Progenitor cell of endocrine pancreas (in vitro differentiated cells): ENCODE measurements around the gene CDHR3. TPM values are rescaled to one million over a fixed set of nuclear protein-coding genes. Genes with fewer than 3 reads are reported as not detected.
"Not testable (repeated sequence)": the region's sequence is repeated elsewhere in the genome, so short reads cannot be mapped to it uniquely, and the experiment has no call there.

Experiments
- DNase-seq: peaks from one replicate; pipeline ENCODE4 v3.0.0; 2021; ENCODE audit warnings: low spot score; ENCODE audit not compliant: unreplicated experiment
- H3K27ac Mint-ChIP-seq: 2 replicates; pipeline ENCODE4 v1.8.0; 2021; ENCODE audit warnings: mild to moderate bottlenecking, moderate library complexity, mixed read lengths
- H3K27me3 Mint-ChIP-seq: 2 replicates; pipeline ENCODE4 v1.8.0; 2021; ENCODE audit warnings: mixed read lengths
- H3K36me3 Mint-ChIP-seq: 2 replicates; pipeline ENCODE4 v1.8.0; 2022; ENCODE audit warnings: mixed read lengths; ENCODE audit not compliant: insufficient read depth
- H3K4me1 Mint-ChIP-seq: 2 replicates; pipeline ENCODE4 v1.8.0; 2021; ENCODE audit warnings: low read depth, mixed read lengths
- H3K4me3 Mint-ChIP-seq: 2 replicates; pipeline ENCODE4 v1.8.0; 2021; ENCODE audit warnings: low read depth, mild to moderate bottlenecking, moderate library complexity, mixed read lengths
- H3K9me3 Mint-ChIP-seq: 2 replicates; pipeline ENCODE4 v1.8.0; 2021; ENCODE audit warnings: low read depth, mixed read lengths
- total RNA-seq: library from RNA; stranded (reverse); gene quantifications from 2 replicates; pipeline ENCODE4 v1.2.1, GENCODE V29; 2021
- TF ChIP-seq, protein P1 (sequence below): fragments of 200-600 bp; sonication (generic); IDR thresholded peaks from one replicate; pipeline ENCODE4 v1.5.0; 2021; ENCODE audit warnings: antibody characterized with exemption, mild to moderate bottlenecking; ENCODE audit not compliant: unreplicated experiment

Gene CDHR3
- total RNA-seq, 1 donor from 2014 or later, result 15.7 TPM

DNA sequence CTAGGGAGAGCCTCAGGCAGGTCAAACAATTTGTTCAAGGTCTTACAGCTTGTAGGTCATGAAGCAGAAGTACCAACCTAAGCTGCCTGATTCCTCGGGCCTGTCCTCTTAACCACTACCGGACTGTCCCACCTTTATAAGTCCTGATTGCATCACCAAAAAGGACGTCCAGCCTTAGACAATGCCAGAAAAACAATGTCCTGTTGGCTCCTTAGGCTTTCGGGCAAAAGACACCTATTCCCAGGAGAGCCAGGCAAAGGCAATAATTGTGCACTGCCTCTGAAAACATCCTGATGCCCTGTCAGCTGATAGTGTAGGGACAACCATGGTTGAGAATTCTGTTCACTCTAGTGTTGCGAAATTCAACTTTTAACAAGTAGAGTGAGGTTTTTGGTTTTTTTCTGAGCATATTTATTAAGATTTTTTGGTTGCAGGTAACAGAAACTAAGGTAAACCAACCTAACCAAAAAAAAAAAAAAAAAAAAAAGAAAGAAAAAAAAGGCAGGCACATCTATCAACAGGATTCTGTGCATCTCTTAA lies 40.5 kb downstream of the CDHR3 start:
- H3K4me3 Mint-ChIP-seq, result no peak overlapping the region
- peak overlapping the region; percentile 56 for H3K27ac Mint-ChIP-seq
- no peaks in the 10 kb centered on the region for H3K27me3 Mint-ChIP-seq
- TF ChIP-seq, protein P1, sequence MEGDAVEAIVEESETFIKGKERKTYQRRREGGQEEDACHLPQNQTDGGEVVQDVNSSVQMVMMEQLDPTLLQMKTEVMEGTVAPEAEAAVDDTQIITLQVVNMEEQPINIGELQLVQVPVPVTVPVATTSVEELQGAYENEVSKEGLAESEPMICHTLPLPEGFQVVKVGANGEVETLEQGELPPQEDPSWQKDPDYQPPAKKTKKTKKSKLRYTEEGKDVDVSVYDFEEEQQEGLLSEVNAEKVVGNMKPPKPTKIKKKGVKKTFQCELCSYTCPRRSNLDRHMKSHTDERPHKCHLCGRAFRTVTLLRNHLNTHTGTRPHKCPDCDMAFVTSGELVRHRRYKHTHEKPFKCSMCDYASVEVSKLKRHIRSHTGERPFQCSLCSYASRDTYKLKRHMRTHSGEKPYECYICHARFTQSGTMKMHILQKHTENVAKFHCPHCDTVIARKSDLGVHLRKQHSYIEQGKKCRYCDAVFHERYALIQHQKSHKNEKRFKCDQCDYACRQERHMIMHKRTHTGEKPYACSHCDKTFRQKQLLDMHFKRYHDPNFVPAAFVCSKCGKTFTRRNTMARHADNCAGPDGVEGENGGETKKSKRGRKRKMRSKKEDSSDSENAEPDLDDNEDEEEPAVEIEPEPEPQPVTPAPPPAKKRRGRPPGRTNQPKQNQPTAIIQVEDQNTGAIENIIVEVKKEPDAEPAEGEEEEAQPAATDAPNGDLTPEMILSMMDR, result no peak
- peaks cover 23% of the 10 kb centered on the region for H3K4me1 Mint-ChIP-seq
- no peak for DNase-seq
- H3K9me3 Mint-ChIP-seq, result peaks cover 28% of the 10 kb centered on the region
- peaks cover 27% of the 10 kb centered on the region for H3K36me3 Mint-ChIP-seq

DNA sequence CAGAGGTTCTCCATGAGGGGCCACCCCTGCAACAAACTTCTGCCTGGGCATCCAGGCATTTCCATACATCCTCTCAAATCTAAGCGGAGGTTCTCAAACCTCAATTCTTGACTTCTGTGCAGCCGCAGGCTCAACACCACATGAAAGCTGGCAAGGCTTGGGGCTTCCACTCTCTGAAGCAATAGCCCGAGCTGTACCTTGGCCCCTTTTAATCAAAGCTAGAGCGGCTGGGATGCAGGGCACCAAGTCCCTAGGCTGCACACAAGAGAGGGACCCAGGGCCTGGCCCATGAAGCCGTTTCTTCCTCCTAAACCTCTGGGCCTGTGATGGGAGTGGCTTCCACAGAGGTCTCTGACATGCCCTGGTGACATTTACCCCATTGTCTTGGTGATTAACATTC lies 43.8 kb downstream of the CDHR3 start:
- Mint-ChIP-seq H3K36me3 (peaks cover 30% of the 10 kb centered on the region), H3K9me3 (peaks cover 31% of the 10 kb centered on the region), H3K27ac (no peak overlapping the region), H3K4me1 (peaks cover 20% of the 10 kb centered on the region), H3K27me3 (peaks cover 8% of the 10 kb centered on the region), H3K4me3 (no peak overlapping the region)
- no peak for DNase-seq
- TF ChIP-seq, protein P1, result no peak

DNA sequence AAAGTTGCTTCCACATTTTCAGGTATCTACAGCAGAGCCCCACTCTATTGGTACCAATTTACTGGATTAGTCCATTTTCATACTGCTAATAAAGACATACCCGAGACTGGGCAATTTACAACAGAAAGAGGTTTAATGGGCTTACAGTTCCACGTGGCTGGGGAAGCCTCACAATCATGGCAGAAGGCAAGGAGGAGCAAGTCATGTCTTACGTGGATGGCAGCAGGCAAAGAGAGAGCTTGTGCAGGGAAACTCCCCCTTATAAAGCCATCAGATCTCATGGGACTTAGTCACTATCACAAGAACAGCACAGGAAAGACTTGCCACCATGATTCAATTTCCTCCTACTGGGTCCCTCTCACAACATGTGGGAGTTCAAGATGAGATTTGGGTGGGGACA lies 44.7 kb downstream of the CDHR3 start:
- Mint-ChIP-seq H3K27me3 (peaks cover 17% of the 10 kb centered on the region), H3K4me1 (peaks cover 16% of the 10 kb centered on the region), H3K9me3 (peaks cover 31% of the 10 kb centered on the region), H3K36me3 (peaks cover 30% of the 10 kb centered on the region)
- not testable (repeated sequence) for DNase-seq, H3K27ac Mint-ChIP-seq, H3K4me3 Mint-ChIP-seq

DNA sequence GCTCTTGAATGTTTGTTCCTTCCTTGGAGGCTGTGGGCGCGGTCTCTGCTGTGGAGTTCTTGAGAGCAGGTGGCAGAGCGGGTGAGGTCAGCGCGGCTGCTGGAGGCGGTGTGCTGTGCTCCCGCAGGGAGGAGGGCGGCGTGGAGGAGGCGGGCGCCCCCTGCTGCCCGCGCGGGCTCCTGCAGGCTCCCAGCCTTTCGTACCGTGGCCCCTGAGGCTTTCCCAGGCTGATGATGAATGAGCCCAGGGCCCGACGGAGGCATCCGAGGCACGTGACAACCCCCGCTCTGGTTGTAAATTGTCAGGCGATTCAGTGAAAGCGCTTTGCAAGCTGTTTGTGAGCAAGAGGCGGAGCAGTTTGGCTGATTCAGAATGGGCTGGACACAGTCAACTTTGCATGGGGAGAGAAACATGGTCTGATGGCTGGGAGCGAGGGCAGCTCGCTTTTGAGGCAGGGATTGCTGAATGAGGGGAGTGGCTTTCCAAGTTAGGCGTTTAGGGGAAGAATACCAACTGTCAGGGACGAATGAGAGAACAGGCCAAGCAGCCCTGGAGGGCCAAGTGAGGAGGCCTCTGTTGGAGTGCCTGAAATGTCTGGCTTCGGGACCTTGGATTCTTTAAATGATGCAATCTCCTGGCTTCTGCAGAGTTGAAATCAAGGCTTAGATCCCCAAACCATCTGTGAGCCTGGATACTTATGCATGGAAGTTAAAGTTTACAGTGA lies 46.6 kb downstream of the CDHR3 start:
- DNase-seq, result peak; percentile 86
- peak overlapping the region; percentile 86 for H3K27ac Mint-ChIP-seq
- H3K27me3 Mint-ChIP-seq, result peaks cover 24% of the 10 kb centered on the region
- peak overlapping the region; percentile 57 for H3K4me3 Mint-ChIP-seq
- TF ChIP-seq, protein P1, result peak; percentile 100
- peaks cover 30% of the 10 kb centered on the region for H3K36me3 Mint-ChIP-seq
- peaks cover 31% of the 10 kb centered on the region for H3K9me3 Mint-ChIP-seq
- peaks cover 14% of the 10 kb centered on the region for H3K4me1 Mint-ChIP-seq

DNA sequence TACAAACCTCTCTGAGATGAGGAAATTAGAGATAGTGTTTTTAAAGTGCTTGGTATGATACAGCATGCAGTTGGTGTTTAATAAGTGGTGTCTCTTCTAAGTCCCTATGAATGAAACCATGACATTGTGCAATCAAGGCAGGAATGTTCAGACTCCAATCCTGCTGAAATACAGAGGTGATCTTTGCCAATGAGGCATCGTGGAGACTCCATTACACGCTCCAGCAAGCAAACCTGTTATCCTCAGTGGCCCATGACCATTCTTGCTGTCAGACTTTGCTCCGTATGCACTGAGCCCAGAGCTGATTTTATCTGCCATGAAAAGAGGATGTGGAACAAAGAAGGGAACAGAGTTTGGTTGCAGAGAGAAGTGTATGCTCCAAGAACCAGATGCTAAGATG lies 47.3 kb downstream of the CDHR3 start:
- H3K4me1 Mint-ChIP-seq, result peaks cover 14% of the 10 kb centered on the region
- peaks cover 26% of the 10 kb centered on the region for H3K36me3 Mint-ChIP-seq
- peaks cover 24% of the 10 kb centered on the region for H3K9me3 Mint-ChIP-seq
- H3K27me3 Mint-ChIP-seq, result peaks cover 25% of the 10 kb centered on the region
- DNase-seq, result no peak
- H3K27ac Mint-ChIP-seq, result no peak overlapping the region
- no peak overlapping the region for H3K4me3 Mint-ChIP-seq
- TF ChIP-seq, protein P1, result no peak

DNA sequence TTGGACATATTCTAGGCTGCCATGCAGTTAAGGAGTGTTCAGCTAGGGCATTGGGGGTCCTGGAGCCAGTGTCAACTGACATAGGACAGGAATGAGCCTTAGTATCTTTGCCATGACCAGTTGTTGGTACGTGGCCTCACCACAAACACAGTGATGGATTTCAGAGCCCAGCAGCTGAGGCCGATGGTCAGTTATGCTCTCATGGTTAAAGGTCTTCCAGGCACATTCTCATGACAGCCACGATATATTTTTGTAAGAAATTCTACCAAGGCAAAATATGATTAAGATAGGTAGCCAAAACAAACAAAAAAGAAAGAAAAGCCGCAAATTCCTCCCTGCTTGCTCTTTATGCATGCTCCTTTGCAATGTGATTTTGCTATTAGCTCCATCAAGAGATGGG lies 47.8 kb downstream of the CDHR3 start:
- Mint-ChIP-seq H3K9me3 (peaks cover 19% of the 10 kb centered on the region), H3K27me3 (peaks cover 27% of the 10 kb centered on the region), H3K4me1 (peaks cover 14% of the 10 kb centered on the region), H3K36me3 (peaks cover 22% of the 10 kb centered on the region), H3K27ac (no peak overlapping the region), H3K4me3 (no peak overlapping the region)
- TF ChIP-seq, protein P1, result no peak
- no peak for DNase-seq
